ENCODE measurements around the gene PPP1R1A.

DNA sequence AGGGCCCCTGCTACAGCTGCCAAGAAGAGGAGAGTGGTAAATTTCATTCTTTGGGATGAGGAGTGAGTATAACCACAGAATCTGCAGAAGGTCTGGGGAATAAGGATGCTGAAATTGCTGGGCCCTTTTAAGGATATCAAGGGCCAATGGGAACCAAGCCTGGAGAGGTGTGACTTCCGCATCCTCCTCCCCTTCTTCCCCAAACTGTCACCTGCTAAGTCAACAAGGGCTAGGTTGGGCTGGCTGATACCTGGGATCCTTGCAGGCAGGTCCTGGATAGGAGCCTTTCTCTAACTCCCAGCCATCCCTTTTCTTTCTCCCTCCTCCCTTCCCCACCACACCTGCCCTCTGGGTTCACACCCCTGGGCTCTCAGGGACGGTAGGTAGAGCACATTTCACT lies 46.3 kb upstream of the PPP1R1A start, which contains the start of gene LACRT:
- TF ChIP-seq, protein P1, sequence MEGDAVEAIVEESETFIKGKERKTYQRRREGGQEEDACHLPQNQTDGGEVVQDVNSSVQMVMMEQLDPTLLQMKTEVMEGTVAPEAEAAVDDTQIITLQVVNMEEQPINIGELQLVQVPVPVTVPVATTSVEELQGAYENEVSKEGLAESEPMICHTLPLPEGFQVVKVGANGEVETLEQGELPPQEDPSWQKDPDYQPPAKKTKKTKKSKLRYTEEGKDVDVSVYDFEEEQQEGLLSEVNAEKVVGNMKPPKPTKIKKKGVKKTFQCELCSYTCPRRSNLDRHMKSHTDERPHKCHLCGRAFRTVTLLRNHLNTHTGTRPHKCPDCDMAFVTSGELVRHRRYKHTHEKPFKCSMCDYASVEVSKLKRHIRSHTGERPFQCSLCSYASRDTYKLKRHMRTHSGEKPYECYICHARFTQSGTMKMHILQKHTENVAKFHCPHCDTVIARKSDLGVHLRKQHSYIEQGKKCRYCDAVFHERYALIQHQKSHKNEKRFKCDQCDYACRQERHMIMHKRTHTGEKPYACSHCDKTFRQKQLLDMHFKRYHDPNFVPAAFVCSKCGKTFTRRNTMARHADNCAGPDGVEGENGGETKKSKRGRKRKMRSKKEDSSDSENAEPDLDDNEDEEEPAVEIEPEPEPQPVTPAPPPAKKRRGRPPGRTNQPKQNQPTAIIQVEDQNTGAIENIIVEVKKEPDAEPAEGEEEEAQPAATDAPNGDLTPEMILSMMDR (conservative IDR thresholded peaks at IDR 0.05; ENCODE audit: low read depth, low read length), result no peak
- no peak for TF ChIP-seq EZH2phosphoT487 (IDR thresholded peaks at IDR 0.05; ENCODE audit: borderline replicate concordance, low read length)
